Neural cell (in vitro differentiated cells): Measurements from ENCODE around the gene LMO2. TPM values are rescaled to one million over a fixed set of nuclear protein-coding genes. Genes with fewer than 3 reads are reported as not detected.

Source experiments
- H2AFZ ChIP-seq: fragments of 200-600, 300-800 bp; sonication (generic), shearing (Covaris generic); 2 replicates; pipeline ENCODE4 v1.6.0; 2014; ENCODE audit warnings: low read depth, mild to moderate bottlenecking, antibody characterized with exemption, low read length, moderate library complexity
- H3F3A ChIP-seq: fragments of 200-600 bp; shearing (Covaris generic); 2 replicates; pipeline ENCODE4 v1.6.1; 2016; ENCODE audit warnings: mild to moderate bottlenecking, moderate library complexity, mixed read lengths, antibody characterized with exemption, low read length; ENCODE audit not compliant: insufficient read depth, poor library complexity, severe bottlenecking
- H3K27ac ChIP-seq: fragments of 200-600, 300-800 bp; sonication (generic), shearing (Covaris generic); 2 replicates; pipeline ENCODE4 v1.5.1; 2014; ENCODE audit warnings: mild to moderate bottlenecking, low read length, moderate library complexity
- H3K27me3 ChIP-seq: fragments of 300-800, 200-600 bp; sonication (generic), shearing (Covaris generic); 2 replicates; pipeline ENCODE4 v1.6.0; 2014; ENCODE audit warnings: mild to moderate bottlenecking, low read depth, low read length, moderate library complexity; ENCODE audit not compliant: insufficient read depth
- H3K36me3 ChIP-seq: fragments of 300-800, 200-600 bp; sonication (generic), shearing (Covaris generic); 2 replicates; pipeline ENCODE4 v1.5.1; 2014; ENCODE audit warnings: mild to moderate bottlenecking, antibody characterized with exemption, low read length, moderate library complexity; ENCODE audit not compliant: insufficient read depth
- H3K4me2 ChIP-seq: fragments of 300-800, 200-600 bp; sonication (generic), shearing (Covaris generic); 2 replicates; pipeline ENCODE4 v1.6.0; 2014; ENCODE audit warnings: mild to moderate bottlenecking, low read length
- H3K4me3 ChIP-seq: fragments of 300-800, 200-600 bp; sonication (generic), shearing (Covaris generic); 2 replicates; pipeline ENCODE4 v1.5.1; 2014; ENCODE audit warnings: mild to moderate bottlenecking, low read length, moderate library complexity
- H3K79me2 ChIP-seq: fragments of 200-600 bp; shearing (Covaris generic); replicated peaks from 2 replicates; pipeline ENCODE4 v1.6.0; 2014; ENCODE audit warnings: mild to moderate bottlenecking, low read length, moderate library complexity; ENCODE audit not compliant: insufficient read depth
- H3K9ac ChIP-seq: fragments of 300-800, 200-600 bp; sonication (generic), shearing (Covaris generic); 2 replicates; pipeline ENCODE4 v1.6.1; 2016; ENCODE audit warnings: mild to moderate bottlenecking, low read length, mixed read lengths
- H3K9me2 ChIP-seq: fragments of 200-600 bp; shearing (Covaris generic); 2 replicates; pipeline ENCODE4 v1.6.1; 2016; ENCODE audit warnings: mild to moderate bottlenecking, low read length, mixed read lengths; ENCODE audit not compliant: insufficient read depth
- H3K9me3 ChIP-seq: fragments of 200-600, 300-800 bp; sonication (generic), shearing (Covaris generic); 2 replicates; pipeline ENCODE4 v1.6.1; 2016; ENCODE audit warnings: mild to moderate bottlenecking, mixed run types, low read length, moderate library complexity, mixed read lengths
- H4K20me1 ChIP-seq: fragments of 200-600 bp; shearing (Covaris generic); 2 replicates; pipeline ENCODE4 v1.6.1; 2016; ENCODE audit warnings: mild to moderate bottlenecking, mixed run types; ENCODE audit not compliant: insufficient read depth
- CTCF ChIP-seq: fragments of 450-650 bp; IDR thresholded peaks from 2 replicates; pipeline ENCODE4 v1.5.1; 2014; ENCODE audit warnings: antibody characterized with exemption, mild to moderate bottlenecking, moderate library complexity; ENCODE audit not compliant: poor library complexity, severe bottlenecking
- EP300 ChIP-seq: fragments of 450-650 bp; conservative IDR thresholded peaks from 2 replicates; pipeline ENCODE4 v1.6.1; 2014; ENCODE audit warnings: antibody characterized with exemption, mild to moderate bottlenecking, moderate library complexity; ENCODE audit not compliant: poor library complexity, severe bottlenecking
- EZH2 ChIP-seq: fragments of 200-600, 300-800 bp; shearing (Covaris generic), sonication (generic); IDR thresholded peaks from 2 replicates; pipeline ENCODE4 v1.6.1; 2014; ENCODE audit warnings: antibody characterized with exemption, low read length, borderline replicate concordance, mild to moderate bottlenecking; ENCODE audit not compliant: insufficient read depth, poor library complexity, severe bottlenecking
- MXI1 ChIP-seq: fragments of 450-650 bp; conservative IDR thresholded peaks from 2 replicates; pipeline ENCODE4 v1.6.1; 2014; ENCODE audit warnings: antibody characterized with exemption, mild to moderate bottlenecking; ENCODE audit not compliant: poor library complexity, severe bottlenecking
- POLR2AphosphoS5 ChIP-seq: IDR thresholded peaks from 2 replicates; pipeline ENCODE4 v1.6.1; 2012
- RAD21 ChIP-seq: fragments of 450-650 bp; conservative IDR thresholded peaks from 2 replicates; pipeline ENCODE4 v1.6.1; 2014; ENCODE audit warnings: antibody characterized with exemption, mild to moderate bottlenecking, moderate library complexity
- REST ChIP-seq: IDR thresholded peaks from 2 replicates; pipeline ENCODE4 v1.6.1; 2012; ENCODE audit warnings: borderline replicate concordance
- SMC3 ChIP-seq: fragments of 450-650 bp; conservative IDR thresholded peaks from 2 replicates; pipeline ENCODE4 v1.6.1; 2014; ENCODE audit warnings: antibody characterized with exemption, mild to moderate bottlenecking, moderate library complexity; ENCODE audit not compliant: poor library complexity
- TAF1 ChIP-seq: IDR thresholded peaks from 2 replicates; pipeline ENCODE4 v1.6.1; 2012; ENCODE audit warnings: low read depth
- polyA plus RNA-seq: library from polyadenylated mRNA; depleted of rRNA; stranded (reverse); fragments of >200 nt; gene quantifications from 2 replicates; pipeline ENCODE4 v1.2.3, GENCODE V29; 2014

The LMO2 gene
- polyA plus RNA-seq, 1 donor from 2014 or later, result 33.2 TPM

- H3K4me2 ChIP-seq, result no peak overlapping the region
- H4K20me1 ChIP-seq, result no peaks in the 10 kb centered on the region
- no peaks in the 10 kb centered on the region for H3K9me3 ChIP-seq
- no peaks in the 10 kb centered on the region for H3K79me2 ChIP-seq
- H3K9me2 ChIP-seq, result no peaks in the 10 kb centered on the region
- H3K27ac ChIP-seq, result no peak overlapping the region
- H3F3A ChIP-seq, result no peaks in the 10 kb centered on the region
- no peak overlapping the region for H3K4me3 ChIP-seq
- H3K36me3 ChIP-seq, result no peaks in the 10 kb centered on the region
- H2AFZ ChIP-seq, result no peak overlapping the region
- no peak for TF ChIP-seq EP300
- no peak for TF ChIP-seq REST
- no peaks in the 10 kb centered on the region for H3K27me3 ChIP-seq
- no peak overlapping the region for H3K9ac ChIP-seq
Observed at GRCh38 chr11:33879375-33879774, 12.5 kb downstream of the LMO2 start.

- no peak overlapping the region for H2AFZ ChIP-seq
- H3K9ac ChIP-seq, result no peak overlapping the region
- H3K9me2 ChIP-seq, result no peaks in the 10 kb centered on the region
- no peak overlapping the region for H3K4me3 ChIP-seq
- H3K27me3 ChIP-seq, result no peaks in the 10 kb centered on the region
- no peak overlapping the region for H3K4me2 ChIP-seq
- H3F3A ChIP-seq, result no peaks in the 10 kb centered on the region
- H4K20me1 ChIP-seq, result no peaks in the 10 kb centered on the region
- H3K27ac ChIP-seq, result no peak overlapping the region
- H3K79me2 ChIP-seq, result no peaks in the 10 kb centered on the region
- H3K36me3 ChIP-seq, result no peaks in the 10 kb centered on the region
- no peaks in the 10 kb centered on the region for H3K9me3 ChIP-seq
- TF ChIP-seq REST (no peak), TAF1 (no peak), CTCF (no peak), EP300 (no peak), SMC3 (no peak), POLR2AphosphoS5 (no peak), RAD21 (no peak), MXI1 (no peak), EZH2 (no peak)
Observed at GRCh38 chr11:33877038-33877437, 14.8 kb downstream of the LMO2 start.
